ENCODE measurements around the gene RNLS.

DNA sequence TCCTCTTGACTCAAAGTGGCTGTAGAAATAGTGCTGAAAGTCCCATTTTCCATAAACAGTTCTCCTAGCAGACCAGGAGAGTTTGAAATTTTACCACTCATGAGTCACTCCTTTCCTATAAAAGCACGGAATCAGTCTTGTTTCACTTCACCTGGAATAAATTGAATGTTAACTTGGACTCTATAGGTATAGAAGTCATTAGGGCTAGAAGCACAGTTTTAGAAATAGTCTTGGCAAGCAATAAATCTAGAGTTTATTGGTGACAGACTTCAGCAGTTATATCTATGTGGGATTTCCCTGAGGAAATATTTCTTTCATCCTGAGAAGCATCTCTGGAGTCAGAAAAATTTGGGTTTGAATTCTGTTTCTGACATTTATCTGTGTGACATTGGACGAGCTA is 212.4 kb downstream of the RNLS start:
- no peak for TF ChIP-seq CTCF (IDR thresholded peaks at IDR 0.05)
- TF ChIP-seq POLR2A (IDR thresholded peaks at IDR 0.05), result no peak
